DMS53 treated with DMSO at 0.1 percent for 48 hours (cell line): Measurements from ENCODE around the gene POLR1H.

Experiments used
- DNase-seq: peaks from one replicate; lab custom pipeline; 2025; ENCODE audit not compliant: unreplicated experiment; lab: John Stamatoyannopoulos, UW

The POLR1H gene

DNA sequence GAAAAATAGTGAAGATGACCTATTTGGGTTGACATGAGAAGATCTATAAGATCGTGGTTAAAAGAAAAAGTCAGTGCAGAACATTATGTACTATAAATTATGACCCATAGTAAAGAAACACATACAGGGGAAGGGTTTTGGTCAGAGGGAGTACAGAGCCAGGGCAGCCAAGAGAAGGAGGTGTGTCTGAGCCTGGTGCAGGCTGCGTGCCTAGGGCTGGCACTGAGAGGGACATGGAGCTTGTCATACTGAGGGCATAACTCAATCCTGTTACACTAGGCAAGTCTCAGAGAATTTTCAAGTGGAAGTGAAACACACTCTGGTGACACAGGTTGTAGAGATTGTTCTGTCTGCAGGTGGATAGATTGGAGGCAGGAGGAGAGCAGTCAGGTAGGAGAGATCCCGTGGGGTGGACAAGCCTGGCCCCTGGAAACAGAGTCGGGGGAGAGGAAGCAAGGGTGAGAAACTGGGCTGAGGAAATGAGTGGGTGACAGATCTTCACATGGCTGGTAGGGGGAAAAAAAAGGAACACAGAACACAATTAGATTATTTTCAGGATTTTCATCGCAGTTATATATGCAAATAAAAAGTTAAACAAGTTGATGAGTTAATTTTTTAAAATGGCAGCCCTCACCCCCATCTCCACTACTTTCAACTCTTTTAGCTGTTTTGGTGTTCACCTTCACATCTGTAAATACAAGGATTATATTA is 33.0 kb downstream of the POLR1H start:
- DNase-seq = no peak

DNA sequence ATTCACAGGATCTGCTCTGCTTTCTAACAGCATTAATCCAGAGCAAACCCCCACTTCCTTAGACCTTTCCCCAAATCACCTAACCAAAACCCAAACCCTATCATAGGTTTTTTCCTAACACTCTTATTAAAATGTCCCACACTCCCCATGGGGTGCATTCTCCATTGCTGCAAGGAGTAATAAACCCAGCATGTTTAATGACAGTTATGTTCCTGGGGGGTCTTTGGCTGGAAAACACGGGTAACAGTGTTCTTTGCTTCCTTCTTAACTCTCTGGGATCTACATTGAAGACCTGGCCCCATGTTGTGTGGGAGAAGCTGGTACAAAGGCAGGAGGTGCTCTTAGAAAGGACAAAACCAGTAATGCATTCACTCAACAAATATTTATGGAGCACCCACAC is 35.8 kb downstream of the POLR1H start:
- no peak for DNase-seq

DNA sequence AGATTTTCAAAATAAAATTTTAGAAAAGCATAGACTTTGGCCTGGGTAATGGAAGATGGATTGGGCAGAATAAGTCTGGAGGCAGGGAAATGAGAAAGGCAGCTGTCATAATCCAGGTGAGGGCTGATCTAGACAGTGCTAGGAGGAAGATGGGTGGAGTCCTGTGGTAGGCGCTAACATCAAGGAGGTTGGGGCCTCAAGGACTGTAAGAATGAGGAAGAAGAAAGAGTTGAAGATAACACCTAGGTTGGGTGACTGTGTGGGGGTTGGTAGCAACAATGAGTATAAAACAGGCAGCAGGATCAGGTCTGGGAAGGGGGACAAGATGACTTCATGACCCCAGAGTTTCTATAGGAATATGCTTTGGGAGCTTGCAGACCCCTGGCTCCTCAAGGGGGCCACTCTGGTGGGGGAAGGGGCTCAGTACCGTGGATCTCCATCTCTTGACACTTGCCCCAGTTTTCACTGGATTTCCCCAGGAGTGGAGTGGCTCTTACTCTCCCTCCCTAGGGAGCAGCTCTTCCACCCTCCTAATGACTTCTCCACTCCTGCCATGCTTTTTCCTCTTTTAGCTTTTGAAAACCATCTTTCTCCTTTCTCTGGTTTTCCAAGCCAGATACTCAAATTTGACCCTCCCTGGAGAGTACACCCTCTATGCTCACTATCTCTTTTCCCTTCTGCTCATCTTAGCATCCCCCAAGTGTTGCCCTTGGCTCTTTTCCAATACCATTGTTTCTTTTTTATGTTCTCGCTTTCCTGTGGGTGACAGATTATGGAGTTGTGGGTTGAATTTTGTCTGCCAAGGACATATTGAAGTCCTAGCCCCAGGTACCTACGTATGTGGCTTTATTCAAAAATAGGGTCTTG is 37.1 kb downstream of the POLR1H start:
- no peak for DNase-seq

DNA sequence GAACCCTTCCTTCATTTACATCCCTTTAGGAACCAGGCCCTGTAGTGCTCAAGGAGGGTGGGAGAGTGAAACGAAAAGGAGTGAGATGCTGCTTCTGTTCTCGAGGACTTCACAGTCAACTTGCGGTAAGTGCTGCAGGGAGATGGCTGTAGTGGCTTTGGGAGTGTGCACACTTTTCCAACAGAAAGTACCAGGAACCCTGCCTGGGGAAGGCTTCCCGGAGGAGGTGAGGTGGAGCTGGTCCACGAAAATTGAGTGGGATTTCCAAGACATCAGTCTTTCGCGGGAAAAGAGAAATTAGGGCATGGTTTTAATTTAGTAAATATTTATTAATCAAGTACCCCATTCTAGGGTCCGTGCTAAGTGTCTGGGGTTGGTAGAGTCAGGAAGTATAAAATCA is 39.1 kb downstream of the POLR1H start:
- DNase-seq = no peak

DNA sequence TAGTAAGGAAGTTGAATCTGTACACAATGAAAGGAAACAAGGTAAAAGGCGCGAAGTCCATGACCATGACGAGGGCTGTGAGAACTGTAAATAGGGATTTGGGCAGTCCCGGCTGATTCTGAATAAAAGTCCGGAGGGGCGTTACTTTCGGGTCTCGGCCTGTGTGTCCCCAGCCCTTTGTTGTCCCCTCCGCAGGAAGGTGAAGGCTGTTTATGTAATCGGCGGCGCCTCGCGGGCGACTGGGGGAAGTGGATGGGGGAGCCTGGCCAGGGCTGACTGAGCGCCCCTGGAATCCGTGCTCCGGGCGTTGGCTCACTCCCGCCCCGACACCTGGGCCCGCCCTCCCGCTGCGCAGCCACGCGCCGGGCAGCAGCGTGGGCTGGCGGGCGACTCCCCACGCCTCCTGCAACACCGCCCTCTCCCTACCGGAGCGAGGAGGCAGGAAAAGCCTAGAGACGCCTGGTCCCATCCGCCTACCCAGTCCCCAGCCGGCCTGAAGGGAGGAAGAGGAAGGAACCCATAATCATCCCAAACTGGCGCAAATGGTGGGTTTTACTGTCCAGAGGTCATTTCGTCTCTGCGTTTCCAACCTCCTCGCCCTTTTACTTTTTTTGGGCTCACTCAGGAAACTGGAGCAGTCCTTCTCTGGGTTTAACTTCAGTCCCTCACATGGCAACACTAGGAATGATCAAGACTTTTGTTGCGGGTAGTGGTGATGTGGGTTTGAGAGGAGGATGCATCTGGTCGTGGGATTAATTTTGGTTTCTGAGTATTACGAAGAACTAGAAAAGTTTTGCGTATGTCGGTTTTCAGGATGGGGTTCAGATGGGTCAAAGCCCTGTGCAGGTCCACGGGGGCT is 39.7 kb downstream of the POLR1H start:
- DNase-seq = peak; percentile 50

DNA sequence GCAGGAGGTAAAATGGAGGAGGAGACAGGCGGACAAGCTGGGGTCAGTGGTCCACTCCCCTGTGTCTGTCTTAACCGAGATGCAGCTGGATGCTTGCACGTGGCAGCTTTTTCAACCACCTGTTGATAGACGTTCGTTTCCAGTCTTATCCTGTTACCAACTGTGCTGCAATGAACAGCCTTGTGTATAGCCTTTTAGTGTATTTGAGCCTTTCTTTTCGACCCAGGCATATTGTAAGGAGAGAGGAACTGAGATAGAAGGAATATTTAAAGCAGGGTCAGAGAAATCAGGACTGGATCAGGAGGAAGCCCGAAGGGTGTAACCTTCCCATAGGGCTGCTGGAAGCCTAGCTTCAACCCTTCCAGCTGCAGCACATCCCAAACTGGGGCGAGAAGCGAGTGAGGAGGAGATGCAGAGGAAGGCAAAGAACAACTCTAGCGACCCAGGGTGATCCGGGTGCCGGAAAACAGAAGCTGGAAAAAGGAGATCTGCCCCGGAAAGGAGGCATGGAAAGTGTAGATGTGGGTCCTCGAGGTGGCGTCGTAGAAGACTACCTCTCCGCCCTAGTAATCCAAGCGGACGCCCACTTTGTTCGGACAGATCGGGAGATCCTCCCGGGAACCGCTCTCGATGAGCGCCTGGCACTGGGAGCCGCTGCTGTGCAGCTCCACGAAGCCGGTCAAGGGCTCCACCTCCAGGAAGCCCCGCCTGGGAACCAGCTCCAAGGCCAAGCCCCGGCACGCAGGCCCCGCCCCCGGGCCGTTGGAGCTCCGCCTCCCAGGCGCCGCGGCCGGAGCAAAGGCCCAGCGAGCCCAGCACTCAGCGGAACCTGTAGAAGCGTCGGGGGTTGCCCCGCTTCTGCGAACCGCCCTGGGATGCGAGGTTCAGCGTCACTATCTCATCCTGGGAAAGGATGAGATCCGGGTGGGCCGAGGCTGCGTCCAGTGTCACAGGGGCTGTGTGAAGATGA is 40.7 kb downstream of the POLR1H start:
- DNase-seq = peak; percentile 89

DNA sequence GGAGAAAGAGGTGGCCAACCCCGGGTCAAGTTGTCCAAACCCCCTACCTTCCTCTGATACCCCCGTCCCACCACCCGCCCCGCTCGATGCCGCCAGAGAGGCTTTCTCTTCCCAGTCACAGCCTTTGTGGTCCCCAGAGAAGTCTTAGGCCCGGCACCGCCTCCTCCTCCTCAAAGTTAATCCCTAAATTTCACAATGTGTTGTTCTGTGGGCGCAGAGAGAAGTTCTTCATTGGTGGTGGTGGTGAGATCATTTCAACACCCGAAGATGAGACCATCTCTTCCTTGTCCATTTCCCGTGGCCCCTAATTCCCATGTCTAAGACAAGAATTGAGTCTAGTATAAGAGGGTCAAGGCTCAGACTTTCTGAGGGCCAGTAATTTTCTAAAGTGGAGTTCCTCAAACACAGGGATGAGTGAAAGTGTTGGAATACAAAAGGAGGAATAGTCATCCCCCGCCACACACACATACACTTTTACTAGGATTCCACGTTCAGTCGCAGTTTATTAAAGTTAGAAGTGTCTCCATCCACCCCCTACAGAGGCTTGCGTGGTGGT is 41.4 kb downstream of the POLR1H start:
- no peak for DNase-seq

DNA sequence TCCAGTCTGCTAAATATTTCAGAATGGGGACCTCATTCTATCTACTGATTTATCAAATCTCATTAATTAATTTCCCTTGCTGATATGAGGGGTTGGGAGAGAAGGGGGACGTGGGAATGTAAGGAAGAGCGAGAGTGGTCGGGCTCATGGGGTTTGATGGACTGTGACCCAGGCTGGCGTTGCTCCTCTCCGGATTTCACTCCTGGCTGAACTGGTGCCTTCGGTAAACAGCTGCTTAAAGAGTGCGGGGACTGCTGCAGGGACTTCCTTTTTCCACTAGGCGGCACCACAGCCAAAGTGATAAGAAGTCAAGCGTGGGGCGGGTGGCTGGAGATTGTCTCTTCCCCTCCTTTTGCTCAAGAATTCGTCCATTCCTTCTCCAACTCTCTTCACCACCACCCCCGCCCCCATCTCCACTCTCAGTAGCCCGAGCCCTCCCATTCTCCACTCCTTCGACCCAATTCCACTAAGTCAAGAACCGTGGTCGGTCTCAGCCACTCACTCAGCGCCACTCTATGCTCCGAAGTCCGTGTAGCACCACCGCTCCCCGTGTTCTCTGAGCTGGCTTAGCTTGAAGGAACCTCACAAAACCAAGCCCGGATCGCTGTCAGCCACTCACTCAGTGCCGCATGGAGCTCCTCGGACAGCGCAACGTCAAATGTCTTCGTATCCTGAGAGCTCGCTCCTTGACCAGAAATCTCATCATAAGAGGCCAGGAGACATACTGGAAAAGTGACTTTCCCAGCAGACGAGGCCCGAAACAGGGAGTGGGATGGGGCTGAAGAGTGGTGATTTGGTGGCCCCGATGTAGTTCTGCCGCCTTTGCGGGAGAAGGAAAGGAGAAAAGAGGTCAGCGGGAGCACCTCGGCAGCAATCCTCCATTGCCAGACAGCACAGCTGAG is 42.2 kb downstream of the POLR1H start:
- peak; percentile 73 for DNase-seq

DNA sequence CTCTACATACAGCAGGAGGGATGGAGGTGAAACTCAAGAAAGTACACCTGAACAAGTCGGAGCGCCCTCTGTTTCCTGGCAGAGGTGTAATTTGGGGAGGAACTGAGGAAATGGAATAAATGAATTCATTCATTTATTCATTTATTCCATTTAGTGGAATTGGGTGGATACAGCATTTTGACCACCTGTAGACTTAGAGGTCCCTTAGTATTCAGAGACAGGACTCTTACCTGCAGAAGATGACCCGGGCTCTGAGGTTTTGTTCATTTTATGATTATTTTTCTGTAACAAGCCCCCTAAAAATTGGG is 42.8 kb downstream of the POLR1H start:
- DNase-seq = no peak

DNA sequence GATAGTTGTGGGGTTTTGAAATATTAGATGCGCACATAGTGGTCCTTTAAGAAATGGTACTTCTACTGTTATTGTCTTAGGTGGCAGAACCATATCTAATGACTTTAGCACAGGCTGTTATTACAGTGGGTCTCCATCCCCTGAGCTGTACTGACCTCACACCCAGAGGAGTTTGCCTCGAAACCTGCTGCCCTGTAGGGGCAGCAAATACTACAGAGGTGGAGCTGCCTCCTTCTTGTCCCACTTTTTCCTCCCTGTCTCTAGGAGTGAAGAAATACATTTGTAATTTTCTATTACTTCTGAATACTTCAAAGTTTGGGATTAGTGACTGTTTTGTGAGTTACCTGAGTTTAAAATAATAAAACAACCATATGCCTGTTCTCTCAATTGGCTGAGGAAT is 43.6 kb downstream of the POLR1H start:
- no peak for DNase-seq

DNA sequence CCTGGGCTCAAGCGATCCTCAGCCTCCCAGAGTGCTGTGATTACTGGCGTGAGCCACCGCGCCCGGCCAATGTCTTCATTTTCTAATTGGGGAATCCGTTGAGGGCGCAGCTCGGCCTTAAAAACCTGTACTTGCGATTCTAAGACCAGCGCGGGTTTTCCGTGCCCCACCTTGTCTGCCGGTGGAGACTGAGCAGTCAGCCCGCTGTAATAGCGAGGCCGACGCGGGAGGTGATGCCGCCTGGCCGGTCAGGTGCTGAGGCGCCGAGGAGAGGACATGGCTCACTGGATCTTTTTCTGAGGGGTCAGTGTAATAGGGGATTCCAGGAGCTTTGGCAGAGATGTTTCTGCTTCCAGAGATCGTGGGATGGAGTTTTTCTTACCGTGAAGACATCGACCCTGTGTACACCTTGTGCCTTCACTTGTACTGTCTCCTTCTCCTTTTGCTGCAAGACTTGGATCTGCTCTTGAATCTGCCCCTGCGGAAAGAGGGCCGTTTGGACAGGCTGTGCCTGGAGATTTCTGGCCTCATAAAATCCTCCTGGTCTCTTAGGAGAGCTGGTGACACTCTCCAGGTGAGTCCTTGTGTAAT is 50.3 kb downstream of the POLR1H start:
- DNase-seq = no peak

DNA sequence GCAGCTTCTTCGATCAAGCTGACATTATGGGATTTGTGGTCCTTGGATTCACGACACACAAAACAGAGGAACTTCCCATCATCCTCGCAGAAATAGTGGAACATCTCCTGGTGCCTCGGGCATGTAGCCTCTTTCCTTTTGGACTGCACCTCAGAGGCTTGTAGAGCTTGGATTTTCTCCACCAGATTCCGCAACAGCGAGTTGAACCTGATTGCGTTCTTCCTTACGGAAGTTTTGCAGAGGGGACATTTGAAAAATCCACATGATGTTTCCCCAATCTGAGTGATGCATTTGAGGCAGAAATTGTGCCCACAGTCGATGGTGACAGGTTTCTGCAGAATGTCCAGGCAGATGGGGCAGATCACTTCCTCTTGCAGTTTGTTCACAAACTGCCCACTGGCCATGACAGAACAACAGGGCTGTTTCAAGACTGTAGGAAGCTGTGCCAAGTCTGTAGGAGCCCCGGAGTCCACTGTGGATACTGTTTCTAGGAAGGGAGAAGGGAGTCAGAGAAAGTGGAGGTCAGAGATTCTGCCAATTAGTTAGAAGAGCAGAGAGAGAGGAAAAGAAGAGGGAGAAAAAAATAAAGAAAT is 51.4 kb downstream of the POLR1H start:
- DNase-seq = no peak

DNA sequence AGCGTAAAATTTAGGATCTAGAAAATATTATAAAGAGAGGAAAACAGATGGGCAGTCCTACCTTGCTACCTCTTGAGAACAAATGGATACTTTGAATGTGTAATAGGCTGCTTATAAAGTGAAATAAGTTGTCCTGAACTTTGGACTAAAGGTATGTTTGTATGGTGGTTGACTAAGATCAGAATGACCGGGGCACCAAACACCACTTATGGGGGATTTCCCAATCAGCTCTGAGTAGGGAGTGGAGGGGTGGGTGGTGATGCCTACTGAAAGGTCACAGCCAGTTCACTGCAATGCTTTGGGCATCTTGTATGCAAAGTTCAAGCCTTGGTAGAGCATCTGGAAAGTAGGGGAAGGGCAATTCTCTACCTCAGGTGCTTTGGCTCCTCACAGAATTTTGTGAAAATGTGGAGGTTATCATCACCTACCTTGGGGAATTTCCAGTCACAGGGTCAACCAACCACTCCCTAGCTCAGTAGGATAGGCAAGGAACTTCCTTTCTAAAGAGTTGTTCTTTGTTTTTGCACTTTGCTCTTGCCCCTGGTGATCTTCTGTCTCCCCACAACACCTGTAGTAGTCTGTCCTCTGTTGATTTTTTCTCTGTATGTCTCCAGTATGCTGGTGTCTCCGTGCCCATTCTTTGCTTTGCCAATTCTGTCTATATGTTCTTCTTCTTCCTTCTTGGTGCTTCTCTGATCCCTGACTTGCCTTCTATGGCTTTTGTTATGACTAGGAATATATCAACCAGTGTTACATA is 52.1 kb downstream of the POLR1H start, which contains the start of gene TRIM31:
TSS of gene TRIM31 (minus strand) at position 88 of the 757 bp plus-strand sequence. CDS start 285 bp downstream, outside the sequence.
- no peak for DNase-seq

DNA sequence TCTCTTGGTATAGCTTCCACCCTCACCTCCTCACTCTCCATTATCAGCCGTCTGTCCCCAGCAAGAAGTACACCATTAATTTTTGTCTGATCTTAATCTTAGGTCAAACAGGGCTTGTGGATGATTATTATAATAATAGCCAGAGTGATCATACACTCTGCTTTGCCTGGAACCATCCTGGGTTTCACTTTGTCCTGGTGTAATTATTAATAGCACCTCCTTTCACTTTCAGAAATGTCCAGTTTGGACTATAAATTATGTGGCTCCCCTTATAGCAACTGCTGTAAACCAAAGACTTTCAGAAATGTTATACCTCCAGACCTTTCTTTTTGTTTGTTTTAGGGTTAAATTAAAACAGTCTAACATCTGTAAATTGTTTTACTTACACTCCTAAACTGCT is 52.8 kb downstream of the POLR1H start:
- DNase-seq = no peak
